Endodermal cell (in vitro differentiated cells): ENCODE measurements around the gene GPHA2. TPM values are rescaled to one million over a fixed set of nuclear protein-coding genes. Genes with fewer than 3 reads are reported as not detected.

Experiments used
- DNase-seq: peaks from one replicate; pipeline ENCODE4 v3.0.0-alpha.2; 2017
- H3K27ac ChIP-seq: 2 replicates; pipeline ENCODE4 v1.5.1; 2013; ENCODE audit warnings: mild to moderate bottlenecking, low read depth, low read length, moderate library complexity
- H3K27me3 ChIP-seq: 2 replicates; pipeline ENCODE4 v1.6.1; 2013; ENCODE audit warnings: mild to moderate bottlenecking, low read length, moderate library complexity; ENCODE audit not compliant: insufficient read depth, control insufficient read depth, poor library complexity, severe bottlenecking
- H3K36me3 ChIP-seq: 2 replicates; pipeline ENCODE4 v1.7.0; 2013; ENCODE audit warnings: mild to moderate bottlenecking, low read length, moderate library complexity; ENCODE audit not compliant: control insufficient read depth, insufficient read depth
- H3K4me1 ChIP-seq: one replicate; pipeline ENCODE4 v1.7.0; 2013; ENCODE audit warnings: low read length; ENCODE audit not compliant: control insufficient read depth, insufficient read depth
- H3K4me3 ChIP-seq: 2 replicates; pipeline ENCODE4 v1.5.1; 2013; ENCODE audit warnings: mild to moderate bottlenecking, low read length, moderate library complexity
- H3K9ac ChIP-seq: 2 replicates; pipeline ENCODE4 v1.6.1; 2013; ENCODE audit warnings: mild to moderate bottlenecking, low read length, moderate library complexity; ENCODE audit not compliant: poor library complexity, severe bottlenecking; ENCODE audit errors: extremely low read depth
- H3K9me3 ChIP-seq: 2 replicates; pipeline ENCODE4 v1.6.1; 2013; ENCODE audit warnings: mild to moderate bottlenecking, low read length, moderate library complexity; ENCODE audit not compliant: control insufficient read depth
- H3K27ac Mint-ChIP-seq: 2 replicates; pipeline ENCODE4 v1.8.0; 2020; ENCODE audit warnings: mixed read lengths
- H3K27me3 Mint-ChIP-seq: 2 replicates; pipeline ENCODE4 v1.8.0; 2021; ENCODE audit warnings: mild to moderate bottlenecking, mixed read lengths; ENCODE audit not compliant: insufficient read depth
- H3K36me3 Mint-ChIP-seq: 2 replicates; pipeline ENCODE4 v1.8.0; 2020; ENCODE audit warnings: low read depth, mixed read lengths
- H3K4me1 Mint-ChIP-seq: 2 replicates; pipeline ENCODE4 v1.8.0; 2020; ENCODE audit warnings: mixed read lengths
- H3K4me3 Mint-ChIP-seq: 2 replicates; pipeline ENCODE4 v1.8.0; 2020; ENCODE audit warnings: mild to moderate bottlenecking, moderate library complexity, mixed read lengths
- H3K9me3 Mint-ChIP-seq: 2 replicates; pipeline ENCODE4 v1.8.0; 2020; ENCODE audit warnings: mild to moderate bottlenecking, mixed read lengths
- CTCF ChIP-seq: fragments of 200-600 bp; sonication (generic); conservative IDR thresholded peaks from 2 replicates; pipeline ENCODE4 v1.5.0; 2021; ENCODE audit warnings: antibody characterized with exemption, mild to moderate bottlenecking
- WGBS, 2 experiments: methylation state at CpG; one replicate each; pipeline versions ENCODE4 v1.1.5 to v1.1.7; 2013; ENCODE audit warnings: missing lambda C conversion rate in 2 of 2, mixed read lengths in 1 of 2; ENCODE audit not compliant: insufficient coverage in 1 of 2, insufficient read length in 1 of 2; 5-methylcytosine and 5-hydroxymethylcytosine counted together
- total RNA-seq, 2 donors: library from RNA; stranded (reverse); fragmentation: NEBNext Ultra II Directional in 1 of 2; extraction: Animal tissue kit (Norgen Biotek cat#: 25700) in 1 of 2; gene quantifications; 2 replicates in 1 of 2; 3 replicates in 1 of 2; pipeline ENCODE4 v1.2.1, GENCODE V29; 2021

GPHA2 gene
- total RNA-seq, 2 donors from 2014 or later: 0.77 TPM; not detected in 1

GRCh38 chr11:64925536-64926436 is 9.9 kb downstream of the GPHA2 start:
- WGBS, 2 experiments: 71 to 85% methylated on average over 7 to 24 of the region's 24 CpGs
- no peaks in the 10 kb centered on the region for H3K9me3 ChIP-seq
- Mint-ChIP-seq H3K9me3 (no peaks in the 10 kb centered on the region), H3K27me3 (peaks cover 38% of the 10 kb centered on the region), H3K4me1 (peaks cover 5% of the 10 kb centered on the region), H3K36me3 (no peaks in the 10 kb centered on the region), H3K27ac (no peak overlapping the region), H3K4me3 (peak overlapping the region; percentile 70)
- peak; percentile 45 for DNase-seq
- no peak overlapping the region for H3K27ac ChIP-seq
- H3K36me3 ChIP-seq: no peaks in the 10 kb centered on the region
- H3K9ac ChIP-seq: no peak overlapping the region
- H3K4me1 ChIP-seq: no peaks in the 10 kb centered on the region
- H3K27me3 ChIP-seq: peaks cover 45% of the 10 kb centered on the region
- TF ChIP-seq CTCF: no peak
- H3K4me3 ChIP-seq: no peak overlapping the region

- no peaks in the 10 kb centered on the region for H3K4me1 ChIP-seq
- Mint-ChIP-seq H3K27ac (no peak overlapping the region), H3K4me3 (peak overlapping the region; percentile 70), H3K27me3 (peaks cover 46% of the 10 kb centered on the region), H3K9me3 (no peaks in the 10 kb centered on the region), H3K36me3 (no peaks in the 10 kb centered on the region), H3K4me1 (peaks cover 5% of the 10 kb centered on the region)
- no peaks in the 10 kb centered on the region for H3K9me3 ChIP-seq
- peak; percentile 23 for TF ChIP-seq CTCF
- H3K27ac ChIP-seq: no peak overlapping the region
- H3K27me3 ChIP-seq: peaks cover 52% of the 10 kb centered on the region
- peak overlapping the region; percentile 80 for H3K4me3 ChIP-seq
- 0 to 7% methylated on average over 10 to 24 of the region's 24 CpGs for WGBS, 2 experiments
- peak; percentile 61 for DNase-seq
- H3K9ac ChIP-seq: no peak overlapping the region
- no peaks in the 10 kb centered on the region for H3K36me3 ChIP-seq
Measured at GRCh38 chr11:64924910-64925284, 10.8 kb downstream of the GPHA2 start.

GRCh38 chr11:64923944-64924909 is 11.5 kb downstream of the GPHA2 start, which contains the start of gene PPP2R5B:
Gene PPP2R5B (plus strand): TSS chr11:64924689. CDS start chr11:64925735, 1,046 bp downstream.
- Mint-ChIP-seq H3K4me1 (peaks cover 5% of the 10 kb centered on the region), H3K27ac (peak within 1 kb of the TSS; percentile 91), H3K4me3 (peak within 1 kb of the TSS; percentile 70), H3K9me3 (no peaks in the 10 kb centered on the region), H3K27me3 (peaks cover 53% of the 10 kb centered on the region), H3K36me3 (no peaks in the 10 kb centered on the region)
- Histone ChIP-seq H3K27me3 (peaks cover 59% of the 10 kb centered on the region), H3K4me1 (no peaks in the 10 kb centered on the region), H3K9ac (peak within 1 kb of the TSS; percentile 1), H3K4me3 (peak within 1 kb of the TSS; percentile 80), H3K27ac (peak within 1 kb of the TSS; percentile 71), H3K9me3 (no peaks in the 10 kb centered on the region), H3K36me3 (no peaks in the 10 kb centered on the region)
- WGBS, 2 experiments: 1 to 2% methylated on average over 18 to 47 of the region's 47 CpGs
- DNase-seq: peak; percentile 92
- no peak for TF ChIP-seq CTCF
